GM18498 (cell line): ENCODE data around the gene CYP21A2.

Experiments
- ATAC-seq: cut with Tn5 transposase; IDR thresholded peaks from one replicate; pipeline ENCODE4 v1.9.1; 2021; ENCODE audit warnings: mild to moderate bottlenecking, moderate library complexity; ENCODE audit not compliant: unreplicated experiment

CYP21A2 gene

GRCh38 chr6:32081168-32081990 lies 43.2 kb downstream of the CYP21A2 start:
- ATAC-seq: no peak

DNA sequence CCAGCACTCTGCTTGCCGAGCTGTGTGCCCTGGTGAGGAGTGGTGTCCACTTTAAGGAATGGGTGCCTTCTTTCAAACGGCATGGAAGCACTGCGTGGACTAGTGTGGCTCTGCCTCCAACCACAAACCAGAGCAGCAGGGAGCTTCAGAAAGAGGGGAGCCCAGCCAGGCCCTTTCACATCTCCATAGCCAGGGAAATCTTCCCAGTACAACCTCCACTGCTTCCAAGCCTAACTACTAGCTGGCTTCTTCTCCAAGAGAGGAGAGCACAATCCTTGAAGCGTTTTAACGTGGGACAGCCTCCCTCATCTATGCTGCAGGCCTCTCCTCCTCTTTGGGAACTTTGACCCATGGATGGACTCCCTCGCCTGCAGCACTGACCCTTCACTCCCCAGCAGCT lies 44.3 kb downstream of the CYP21A2 start:
- ATAC-seq: no peak

GRCh38 chr6:32082935-32083334 lies 44.7 kb downstream of the CYP21A2 start:
- ATAC-seq: no peak

GRCh38 chr6:32083812-32084768 lies 45.9 kb downstream of the CYP21A2 start:
- no peak for ATAC-seq

DNA sequence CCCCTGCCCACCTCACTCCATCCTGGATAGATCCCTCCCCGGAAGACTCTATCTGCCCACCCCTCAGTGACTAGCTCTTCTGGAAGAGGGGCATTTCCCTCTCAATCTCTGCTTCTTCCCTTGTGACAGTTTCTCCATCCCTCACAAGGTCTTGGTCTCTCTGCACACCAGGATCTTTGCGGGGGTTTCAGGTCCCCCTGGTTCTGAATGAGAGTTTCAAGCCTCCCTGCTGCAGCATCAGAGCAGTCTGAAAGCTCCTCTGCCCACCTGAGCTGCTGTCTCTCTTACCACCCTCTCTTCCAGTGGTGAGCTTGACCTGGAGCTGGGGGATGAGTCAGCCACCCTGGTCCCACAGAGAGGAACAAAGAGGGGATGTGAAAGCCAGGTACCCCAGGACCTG lies 46.6 kb downstream of the CYP21A2 start:
- no peak for ATAC-seq

DNA sequence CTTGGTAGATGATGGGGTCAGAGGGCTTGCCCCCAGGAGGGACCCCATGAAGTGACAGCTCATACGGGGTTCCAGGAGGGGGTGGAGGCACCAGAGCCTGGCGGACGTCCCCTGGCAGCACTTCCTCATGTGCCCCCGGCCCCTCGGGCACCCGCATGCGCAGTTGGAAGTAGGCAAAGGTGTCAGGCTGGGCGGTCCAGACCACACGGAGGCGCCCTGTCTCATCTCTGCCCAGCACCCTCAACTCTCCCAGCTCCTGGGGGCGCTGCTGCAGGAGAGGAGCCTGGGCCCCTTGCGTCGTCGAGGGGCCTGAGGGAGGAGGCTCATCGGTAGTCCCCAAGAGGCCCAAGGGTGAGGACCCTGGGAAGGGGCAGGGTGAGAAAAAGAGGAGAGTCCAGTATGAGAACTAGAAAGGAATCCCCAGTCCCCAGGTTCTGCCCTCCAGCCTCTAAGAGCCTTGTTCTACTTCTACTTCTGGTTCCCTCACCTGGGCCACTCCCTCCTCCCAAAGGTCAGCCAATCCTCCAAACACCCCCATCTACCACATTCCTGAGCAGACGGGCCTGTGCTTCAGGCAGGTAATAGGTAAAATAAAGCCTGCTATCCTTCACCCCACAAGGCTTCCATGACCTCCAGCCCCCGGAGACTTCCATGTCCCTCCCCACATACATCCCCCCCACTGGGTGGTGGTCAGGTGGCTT lies 47.7 kb downstream of the CYP21A2 start:
- no peak for ATAC-seq

DNA sequence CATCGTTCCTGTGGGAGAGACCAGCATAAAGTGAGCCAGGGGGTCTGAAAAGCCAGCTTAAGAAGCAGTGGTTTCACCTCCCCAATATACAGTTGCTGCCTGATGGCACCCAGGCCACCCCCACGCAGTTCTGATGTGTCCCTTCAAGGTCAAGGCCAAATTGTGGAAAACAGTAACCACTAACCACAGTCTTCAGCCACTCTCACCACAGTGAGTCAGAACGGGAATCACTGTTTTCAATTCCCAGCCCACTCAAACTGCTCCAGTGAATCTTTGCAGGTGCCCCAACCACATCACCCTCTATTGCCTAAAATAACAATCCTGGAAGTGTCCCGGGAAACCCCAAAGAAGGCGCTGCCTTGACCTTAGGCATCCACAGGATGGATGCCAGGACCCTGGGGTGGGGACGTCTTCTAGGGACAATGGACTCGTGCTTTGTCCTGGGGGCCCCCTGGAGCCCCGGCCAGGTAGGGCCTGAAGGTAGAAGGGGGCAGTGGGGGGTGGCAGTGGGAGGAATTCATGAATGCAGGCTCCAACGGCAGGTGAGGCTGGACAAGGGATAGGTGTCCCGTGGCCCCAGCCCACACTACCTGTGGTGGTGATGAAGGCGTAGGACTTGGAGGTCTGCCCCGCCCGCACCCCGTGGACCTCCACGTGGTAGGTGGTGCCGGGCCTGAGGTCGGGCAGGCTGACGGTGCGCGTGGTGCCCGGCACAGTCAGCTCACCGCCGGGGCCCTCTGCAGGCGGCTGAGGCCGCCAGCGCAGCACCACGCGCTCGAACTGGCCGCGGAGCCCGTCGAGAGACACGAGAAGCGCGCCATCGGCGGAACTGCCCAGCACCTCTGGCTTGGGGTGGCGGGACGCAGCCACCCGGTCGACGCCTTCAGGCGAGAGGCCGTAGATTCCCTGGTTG lies 48.7 kb downstream of the CYP21A2 start:
- no peak for ATAC-seq

GRCh38 chr6:32087574-32088486 lies 49.6 kb downstream of the CYP21A2 start:
- ATAC-seq: no peak

DNA sequence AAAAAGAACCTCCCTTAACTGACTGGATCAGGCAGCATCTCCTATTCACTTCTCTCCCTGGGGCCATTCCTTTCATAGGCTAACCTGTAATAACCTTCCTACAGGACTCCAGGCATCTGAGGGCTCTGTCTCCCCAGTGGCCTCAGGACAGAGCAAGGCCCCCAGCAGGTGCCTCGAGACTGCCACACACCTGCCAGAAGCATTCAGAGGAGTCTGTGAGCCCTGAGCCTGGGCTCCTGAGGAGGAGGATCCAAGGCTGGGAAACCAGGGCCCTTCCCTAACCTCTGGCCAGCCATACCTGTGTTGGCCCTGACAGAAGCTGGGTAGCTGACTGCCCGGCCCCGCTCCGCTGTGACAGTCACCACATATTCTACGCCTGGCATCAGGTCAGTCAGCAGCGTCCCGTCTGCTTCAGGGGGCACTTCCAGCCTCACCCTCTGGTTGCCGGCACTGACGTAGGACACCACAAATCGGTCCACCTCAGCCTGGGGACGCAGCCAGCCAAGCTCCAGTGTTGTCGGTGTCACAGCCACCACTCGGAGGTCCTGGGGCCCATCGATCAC lies 50.4 kb downstream of the CYP21A2 start:
- ATAC-seq: no peak

DNA sequence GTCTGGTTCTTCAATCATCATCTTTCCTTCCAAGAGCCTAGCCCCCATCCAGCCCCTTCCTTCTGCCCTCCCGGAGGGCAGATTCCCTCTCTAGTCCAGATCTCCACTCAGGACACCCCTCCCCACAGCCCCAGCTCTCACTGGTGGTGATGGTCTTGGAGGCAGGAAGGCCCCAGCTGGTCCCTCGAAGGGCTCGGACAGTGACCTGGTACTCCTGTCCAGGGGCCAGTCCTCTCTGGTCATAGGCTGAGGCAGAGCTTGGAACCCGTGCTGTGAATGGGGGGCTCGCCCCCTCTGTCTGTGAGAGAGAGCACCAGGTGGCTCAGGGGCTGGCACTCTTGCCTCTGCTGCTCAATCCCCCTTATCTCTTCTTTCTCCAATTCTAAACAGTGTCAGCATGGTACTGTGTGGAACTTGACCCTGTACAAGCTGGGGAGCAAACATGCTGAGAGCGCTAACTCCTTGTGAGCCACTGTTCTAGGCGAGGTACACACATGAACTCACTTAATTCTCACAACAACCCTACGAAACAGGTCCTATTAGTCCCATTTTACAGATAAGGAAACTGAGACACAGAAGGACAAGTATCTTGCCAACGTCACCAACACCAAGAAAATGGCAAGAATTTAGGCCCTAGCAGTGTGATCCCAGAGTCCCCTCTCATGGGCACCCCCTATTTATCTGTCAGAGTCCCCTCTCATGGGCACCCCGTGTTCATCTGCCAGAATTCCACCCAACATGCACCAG lies 51.0 kb downstream of the CYP21A2 start:
- no peak for ATAC-seq
